ENCODE data around the gene SLC9A3. TPM values are rescaled to one million over a fixed set of nuclear protein-coding genes. Genes with fewer than 3 reads are reported as not detected.

Gene SLC9A3
- total RNA-seq, 4 donors from 2014 or later = 3.7 to 5.9 (median 4.3) TPM

- H3K27ac ChIP-seq = no peak overlapping the region
- DNase-seq (ENCODE audit: low spot score in 2 of 2) = no peak
- H3K36me3 ChIP-seq = no peaks in the 10 kb centered on the region
- peaks cover 98% of the 10 kb centered on the region for H3K27me3 ChIP-seq
- peaks cover 23% of the 10 kb centered on the region for H3K4me1 ChIP-seq
- H3K9me3 ChIP-seq = no peaks in the 10 kb centered on the region
- WGBS = under 1% methylated on average over 31 of the region's 69 CpGs
- peak overlapping the region; percentile 33 for H3K4me3 ChIP-seq
- no peak for TF ChIP-seq EP300 (IDR thresholded peaks at IDR 0.05)
- TF ChIP-seq, protein P1, sequence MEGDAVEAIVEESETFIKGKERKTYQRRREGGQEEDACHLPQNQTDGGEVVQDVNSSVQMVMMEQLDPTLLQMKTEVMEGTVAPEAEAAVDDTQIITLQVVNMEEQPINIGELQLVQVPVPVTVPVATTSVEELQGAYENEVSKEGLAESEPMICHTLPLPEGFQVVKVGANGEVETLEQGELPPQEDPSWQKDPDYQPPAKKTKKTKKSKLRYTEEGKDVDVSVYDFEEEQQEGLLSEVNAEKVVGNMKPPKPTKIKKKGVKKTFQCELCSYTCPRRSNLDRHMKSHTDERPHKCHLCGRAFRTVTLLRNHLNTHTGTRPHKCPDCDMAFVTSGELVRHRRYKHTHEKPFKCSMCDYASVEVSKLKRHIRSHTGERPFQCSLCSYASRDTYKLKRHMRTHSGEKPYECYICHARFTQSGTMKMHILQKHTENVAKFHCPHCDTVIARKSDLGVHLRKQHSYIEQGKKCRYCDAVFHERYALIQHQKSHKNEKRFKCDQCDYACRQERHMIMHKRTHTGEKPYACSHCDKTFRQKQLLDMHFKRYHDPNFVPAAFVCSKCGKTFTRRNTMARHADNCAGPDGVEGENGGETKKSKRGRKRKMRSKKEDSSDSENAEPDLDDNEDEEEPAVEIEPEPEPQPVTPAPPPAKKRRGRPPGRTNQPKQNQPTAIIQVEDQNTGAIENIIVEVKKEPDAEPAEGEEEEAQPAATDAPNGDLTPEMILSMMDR (IDR thresholded peaks at IDR 0.05) = no peak
- TF ChIP-seq POLR2A (IDR thresholded peaks at IDR 0.05) = no peak
- TF ChIP-seq POLR2AphosphoS5 (IDR thresholded peaks at IDR 0.05) = no peak
These were observed 617 bp downstream of the SLC9A3 start for GRCh38 chr5:523441-524222.

- no peak for DNase-seq (ENCODE audit: low spot score in 2 of 2)
- Histone ChIP-seq H3K9me3 (no peaks in the 10 kb centered on the region), H3K4me1 (peaks cover 16% of the 10 kb centered on the region), H3K36me3 (no peaks in the 10 kb centered on the region), H3K4me3 (no peak overlapping the region), H3K27ac (no peak overlapping the region), H3K27me3 (peaks cover 95% of the 10 kb centered on the region)
- TF ChIP-seq EP300 (IDR thresholded peaks at IDR 0.05) (no peak), POLR2AphosphoS5 (IDR thresholded peaks at IDR 0.05) (no peak), POLR2A (IDR thresholded peaks at IDR 0.05) (no peak)
- TF ChIP-seq, protein P1 (IDR thresholded peaks at IDR 0.05) = no peak
- whole genome bisulfite sequencing = 25% methylated on average over 15 of the region's 21 CpGs
These were observed 1.3 kb downstream of the SLC9A3 start for GRCh38 chr5:522899-523440.

GRCh38 chr5:522116-522515, 2.1 kb downstream of the SLC9A3 start:
- H3K36me3 ChIP-seq = no peaks in the 10 kb centered on the region
- TF ChIP-seq, protein P1 (IDR thresholded peaks at IDR 0.05) = no peak
- TF ChIP-seq POLR2A (IDR thresholded peaks at IDR 0.05) (no peak), EP300 (IDR thresholded peaks at IDR 0.05) (no peak), POLR2AphosphoS5 (IDR thresholded peaks at IDR 0.05) (no peak)
- peaks cover 88% of the 10 kb centered on the region for H3K27me3 ChIP-seq
- no peak overlapping the region for H3K27ac ChIP-seq
- H3K4me1 ChIP-seq = peaks cover 16% of the 10 kb centered on the region
- 69% methylated on average over 5 of the region's 16 CpGs for WGBS
- H3K4me3 ChIP-seq = no peak overlapping the region
- no peaks in the 10 kb centered on the region for H3K9me3 ChIP-seq
- no peak for DNase-seq (ENCODE audit: low spot score in 2 of 2)

GRCh38 chr5:521680-522079, 2.6 kb downstream of the SLC9A3 start:
- no peak for DNase-seq (ENCODE audit: low spot score in 2 of 2)
- Histone ChIP-seq H3K27me3 (peaks cover 84% of the 10 kb centered on the region), H3K36me3 (no peaks in the 10 kb centered on the region), H3K4me3 (no peak overlapping the region), H3K9me3 (no peaks in the 10 kb centered on the region), H3K4me1 (peaks cover 16% of the 10 kb centered on the region), H3K27ac (no peak overlapping the region)
- no peak for TF ChIP-seq POLR2AphosphoS5 (IDR thresholded peaks at IDR 0.05)
- TF ChIP-seq EP300 (IDR thresholded peaks at IDR 0.05) = no peak
- TF ChIP-seq, protein P1 (IDR thresholded peaks at IDR 0.05) = no peak
- no peak for TF ChIP-seq POLR2A (IDR thresholded peaks at IDR 0.05)
- 89% methylated on average over 4 of the region's 9 CpGs for WGBS

GRCh38 chr5:520850-521226, 3.4 kb downstream of the SLC9A3 start:
- TF ChIP-seq EP300 (IDR thresholded peaks at IDR 0.05) = no peak
- no peak for TF ChIP-seq POLR2AphosphoS5 (IDR thresholded peaks at IDR 0.05)
- TF ChIP-seq, protein P1 (IDR thresholded peaks at IDR 0.05) = no peak
- TF ChIP-seq POLR2A (IDR thresholded peaks at IDR 0.05) = no peak
- no peak for DNase-seq (ENCODE audit: low spot score in 2 of 2)
- H3K27me3 ChIP-seq = peaks cover 84% of the 10 kb centered on the region
- no peak overlapping the region for H3K27ac ChIP-seq
- H3K4me1 ChIP-seq = peaks cover 20% of the 10 kb centered on the region
- WGBS = 76% methylated on average over 9 of the region's 9 CpGs
- H3K9me3 ChIP-seq = no peaks in the 10 kb centered on the region
- H3K36me3 ChIP-seq = no peaks in the 10 kb centered on the region
- no peak overlapping the region for H3K4me3 ChIP-seq
